ENCODE measurements around the gene CCL18.
"Not testable (repeated sequence)": the region's sequence is repeated elsewhere in the genome, so short reads cannot be mapped to it uniquely, and the experiment has no call there.

CCL18 gene

DNA sequence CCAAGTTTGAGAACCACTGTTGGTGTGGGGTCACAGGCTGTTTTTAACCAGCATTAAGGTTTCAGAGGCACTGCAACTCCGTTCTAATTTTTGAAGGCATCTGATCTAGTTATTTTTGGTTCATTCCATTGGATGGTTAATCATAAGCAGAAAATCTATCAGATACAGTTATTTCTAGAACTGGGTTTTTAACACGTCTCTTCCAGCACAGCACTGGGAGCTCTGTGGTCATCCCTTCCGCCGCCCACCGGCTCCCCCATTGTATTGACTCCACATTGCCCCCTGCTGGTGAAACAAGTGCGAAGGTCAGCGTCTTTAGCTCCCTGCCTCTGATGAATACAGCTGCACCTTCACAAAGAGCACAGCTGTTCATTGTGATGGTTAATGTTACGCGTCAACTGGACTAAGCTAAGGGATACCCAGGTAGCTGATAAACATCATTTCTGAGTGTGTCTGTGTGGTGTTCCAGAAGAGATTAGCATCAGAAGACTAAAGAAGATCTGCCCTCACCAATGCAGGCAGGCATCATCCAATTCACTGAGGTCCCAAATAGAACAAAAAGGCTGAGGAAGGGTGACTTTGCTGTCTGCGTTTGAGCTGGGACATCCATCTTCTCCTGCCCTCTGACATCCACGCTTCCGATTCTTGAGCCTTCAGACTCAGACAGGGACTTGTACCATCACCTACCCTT lies 8.5 kb downstream of the CCL18 start:
- Histone ChIP-seq H3K4me1 (no peaks in the 10 kb centered on the region), H3K4me3 (no peak overlapping the region), H3K36me3 (no peaks in the 10 kb centered on the region), H3K9me3 (peaks cover 0 to 1% (median 0%) of the 10 kb centered on the region in 3 donors), H3K27me3 (no peaks in the 10 kb centered on the region), H3K27ac (no peak overlapping the region)
- intact Hi-C loops (cut with DNase I; ENCODE audit: low total_unique reads), result loop anchor here (10.0 kb wide), 1 partner anchor 62 kb away; no protein-coding TSS in a partner anchor
- DNase-seq, result peak in 1 of 2 donors; percentile 35
- TF ChIP-seq, protein P1, sequence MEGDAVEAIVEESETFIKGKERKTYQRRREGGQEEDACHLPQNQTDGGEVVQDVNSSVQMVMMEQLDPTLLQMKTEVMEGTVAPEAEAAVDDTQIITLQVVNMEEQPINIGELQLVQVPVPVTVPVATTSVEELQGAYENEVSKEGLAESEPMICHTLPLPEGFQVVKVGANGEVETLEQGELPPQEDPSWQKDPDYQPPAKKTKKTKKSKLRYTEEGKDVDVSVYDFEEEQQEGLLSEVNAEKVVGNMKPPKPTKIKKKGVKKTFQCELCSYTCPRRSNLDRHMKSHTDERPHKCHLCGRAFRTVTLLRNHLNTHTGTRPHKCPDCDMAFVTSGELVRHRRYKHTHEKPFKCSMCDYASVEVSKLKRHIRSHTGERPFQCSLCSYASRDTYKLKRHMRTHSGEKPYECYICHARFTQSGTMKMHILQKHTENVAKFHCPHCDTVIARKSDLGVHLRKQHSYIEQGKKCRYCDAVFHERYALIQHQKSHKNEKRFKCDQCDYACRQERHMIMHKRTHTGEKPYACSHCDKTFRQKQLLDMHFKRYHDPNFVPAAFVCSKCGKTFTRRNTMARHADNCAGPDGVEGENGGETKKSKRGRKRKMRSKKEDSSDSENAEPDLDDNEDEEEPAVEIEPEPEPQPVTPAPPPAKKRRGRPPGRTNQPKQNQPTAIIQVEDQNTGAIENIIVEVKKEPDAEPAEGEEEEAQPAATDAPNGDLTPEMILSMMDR (IDR thresholded peaks at IDR 0.05), result peak in 1 of 2 experiments; percentile 16

DNA sequence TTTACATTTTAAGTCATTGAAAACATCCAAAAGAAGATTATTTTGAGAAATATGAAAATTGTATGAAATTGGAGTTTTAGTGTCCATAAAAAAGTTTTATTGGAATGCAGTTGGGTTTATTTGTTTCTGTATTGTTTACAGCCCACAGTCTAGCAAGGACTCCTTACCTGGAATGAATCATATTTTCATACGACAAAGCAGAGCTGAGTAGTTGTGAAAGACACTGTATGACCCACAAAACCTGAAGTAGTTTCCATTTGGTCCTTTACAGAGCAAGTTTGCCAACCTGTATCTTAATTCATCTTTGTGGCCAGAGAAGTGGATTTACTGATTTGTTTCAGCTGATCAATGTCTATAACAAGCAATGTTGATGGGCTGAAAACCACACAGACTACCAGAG lies 10.3 kb downstream of the CCL18 start:
- Histone ChIP-seq H3K4me3 (no peak overlapping the region), H3K27ac (no peak overlapping the region), H3K4me1 (no peaks in the 10 kb centered on the region), H3K9me3 (peaks cover 0 to 4% (median 0%) of the 10 kb centered on the region in 3 donors), H3K27me3 (no peaks in the 10 kb centered on the region), H3K36me3 (no peaks in the 10 kb centered on the region)
- TF ChIP-seq, protein P1 (IDR thresholded peaks at IDR 0.05), result no peak
- no peak for DNase-seq
- intact Hi-C loops (cut with DNase I; ENCODE audit: low total_unique reads), result loop anchor here (10.0 kb wide), 1 partner anchor 60 kb away; no protein-coding TSS in a partner anchor

DNA sequence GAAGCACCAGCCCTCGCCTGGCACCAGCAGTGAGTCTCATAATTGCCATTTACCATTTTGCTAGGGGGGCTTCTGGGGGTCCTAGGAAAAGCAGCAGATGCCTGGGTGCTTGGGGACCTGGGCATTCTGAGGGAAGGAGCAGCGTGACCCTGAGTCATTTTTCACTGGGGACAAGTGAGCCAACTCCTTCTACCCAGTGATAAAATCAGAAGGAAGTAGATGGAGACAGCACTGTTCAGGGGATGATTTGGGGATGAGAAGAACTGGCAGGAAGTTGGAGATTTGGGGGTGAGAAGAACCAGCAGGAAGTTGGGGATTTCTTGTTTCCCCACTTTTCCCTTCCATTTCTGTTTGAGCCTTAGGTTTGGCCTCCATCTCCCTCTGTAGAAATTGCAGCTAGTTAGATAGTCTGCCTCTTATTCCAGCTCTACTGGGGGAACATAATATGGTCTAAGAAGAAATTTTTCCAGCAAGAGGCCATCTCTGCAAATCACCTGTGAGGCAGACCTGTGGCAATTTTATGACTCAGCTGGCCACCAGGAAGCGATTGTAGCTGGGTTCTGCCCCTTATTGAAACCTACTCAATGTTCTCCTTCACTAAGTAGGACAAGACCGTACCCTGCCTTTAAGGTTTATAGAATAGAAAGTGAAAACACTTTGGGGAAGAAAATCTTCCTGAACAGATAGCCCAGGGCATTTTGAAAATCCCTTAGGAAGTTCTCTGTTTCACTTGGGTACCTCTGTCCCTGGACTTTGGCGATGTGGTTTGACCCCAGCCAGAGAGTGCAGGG lies 17.8 kb downstream of the CCL18 start:
- DNase-seq; H3K27ac ChIP-seq; H3K4me1 ChIP-seq; H3K36me3 ChIP-seq; H3K9me3 ChIP-seq; H3K27me3 ChIP-seq; H3K4me3 ChIP-seq; intact Hi-C loops (cut with DNase I; ENCODE audit: low total_unique reads): not testable (repeated sequence)

DNA sequence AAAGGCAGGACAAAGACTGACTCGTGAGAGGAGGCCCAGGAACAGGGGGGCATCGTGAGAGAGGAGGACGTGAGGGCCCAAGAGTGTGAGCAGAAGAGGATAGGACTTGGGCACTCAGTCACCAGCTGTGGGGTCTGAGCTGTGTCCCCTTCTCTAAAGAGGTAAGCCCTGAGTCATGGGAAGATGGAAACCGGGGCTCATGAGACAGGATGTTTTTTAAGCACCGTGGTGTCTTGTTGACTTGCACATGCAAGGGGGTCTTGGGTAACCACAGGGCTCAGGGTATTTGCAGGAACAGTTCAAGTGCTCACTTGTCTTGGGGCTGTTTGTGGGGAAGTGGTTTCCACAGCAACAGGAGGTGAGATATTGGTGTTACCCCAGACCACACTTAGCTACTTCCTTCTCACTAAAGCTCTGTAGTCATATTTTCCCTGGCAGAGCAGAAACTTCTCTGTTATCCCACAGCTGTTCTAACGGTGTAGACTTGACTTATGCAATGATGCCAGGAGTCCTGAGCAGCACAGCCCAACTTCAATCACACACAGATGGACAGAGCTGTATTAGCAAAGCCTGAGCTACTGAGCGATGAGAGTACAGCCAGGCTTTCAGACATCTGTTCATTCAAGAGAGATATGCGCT lies 18.5 kb downstream of the CCL18 start:
- not testable (repeated sequence) for DNase-seq, H3K4me3 ChIP-seq

DNA sequence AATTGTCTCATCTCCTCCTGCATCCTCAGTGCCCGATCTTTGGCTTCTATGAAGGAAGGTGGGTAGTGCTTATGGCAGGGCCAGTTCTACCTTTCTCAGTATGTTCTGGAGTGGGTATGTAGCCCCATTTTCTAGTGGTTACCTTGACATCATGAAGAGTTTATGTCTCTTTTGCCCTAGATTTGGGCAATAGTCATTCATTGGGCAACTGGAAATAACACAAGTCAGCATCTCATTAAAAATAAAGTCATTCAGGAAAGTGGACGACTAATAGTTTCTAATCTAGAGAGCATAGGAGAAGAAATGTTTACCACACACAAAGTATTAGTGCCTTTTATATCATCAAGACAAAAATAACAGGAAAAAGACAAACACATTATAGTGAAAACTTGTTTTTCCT lies 19.6 kb downstream of the CCL18 start:
- H3K4me3 ChIP-seq; DNase-seq; H3K4me1 ChIP-seq; H3K9me3 ChIP-seq; H3K36me3 ChIP-seq; intact Hi-C loops (cut with DNase I; ENCODE audit: low total_unique reads); H3K27me3 ChIP-seq; H3K27ac ChIP-seq: not testable (repeated sequence)

More for the DNA sequence above, 18.5 kb downstream of the CCL18 start:
- intact Hi-C loops (cut with DNase I; ENCODE audit: low total_unique reads); H3K36me3 ChIP-seq; H3K27ac ChIP-seq; H3K27me3 ChIP-seq; H3K9me3 ChIP-seq; H3K4me1 ChIP-seq: not testable (repeated sequence)

DNA sequence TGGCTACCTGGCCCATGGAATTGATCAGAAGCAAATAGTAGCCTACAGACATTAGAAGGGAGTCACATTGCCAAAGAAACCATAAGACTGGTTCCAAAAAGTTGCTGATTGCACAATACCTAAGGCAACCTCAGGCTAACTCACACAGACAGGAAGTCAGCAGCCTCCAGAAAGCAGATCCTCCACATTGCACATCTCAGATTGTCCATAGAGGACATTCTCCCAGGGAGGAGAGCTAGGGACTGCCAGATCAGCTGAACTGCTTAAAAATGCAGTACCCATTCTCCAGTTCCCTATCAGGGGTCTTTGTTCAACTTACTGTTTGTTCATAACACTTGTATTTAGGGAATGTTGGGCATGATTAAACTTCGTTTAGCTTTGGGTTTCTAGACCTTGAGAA lies 21.7 kb downstream of the CCL18 start:
- no peaks in the 10 kb centered on the region for H3K4me1 ChIP-seq
- intact Hi-C loops (cut with DNase I; ENCODE audit: low total_unique reads), result no loop called here
- DNase-seq, result no peak

More for the DNA sequence above, 21.7 kb downstream of the CCL18 start:
- H3K27me3 ChIP-seq, result no peaks in the 10 kb centered on the region
- H3K36me3 ChIP-seq, result no peaks in the 10 kb centered on the region
- no peaks in the 10 kb centered on the region for H3K9me3 ChIP-seq
- TF ChIP-seq, protein P1 (IDR thresholded peaks at IDR 0.05), result no peak
- H3K27ac ChIP-seq, result no peak overlapping the region
- H3K4me3 ChIP-seq, result no peak overlapping the region

All from tibial artery (tissue), 4 donors.